SKM-1 treated with dmso at 0.1 percent for 144 hours (cell line): ENCODE results near the gene DHFR2.

Experiments used
- DNase-seq: peaks from one replicate; lab custom pipeline; 2025; ENCODE audit not compliant: unreplicated experiment; lab: John Stamatoyannopoulos, UW

Gene DHFR2

DNA sequence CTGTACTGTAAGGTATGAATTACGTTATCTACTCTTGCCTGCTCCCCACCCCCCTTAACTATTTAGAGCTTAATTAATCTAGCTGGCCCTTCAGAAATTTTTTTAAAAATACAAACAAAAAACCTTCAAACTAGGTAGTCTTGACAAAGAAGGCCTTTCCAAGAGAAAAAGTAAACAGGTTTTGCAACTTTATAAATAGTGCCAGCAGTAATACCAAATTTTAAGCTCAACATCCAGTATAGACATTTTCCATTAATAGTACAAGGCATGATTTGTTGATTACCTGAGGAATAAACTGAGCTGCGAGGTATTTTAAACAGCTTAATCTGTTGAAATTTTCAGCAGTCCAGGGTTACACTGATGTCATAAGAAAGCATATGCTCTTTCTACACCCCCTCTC, 54.5 kb downstream of the DHFR2 start:
- DNase-seq, result no peak
